ENCODE results near the gene CEACAM5. TPM values are rescaled to one million over a fixed set of nuclear protein-coding genes. Genes with fewer than 3 reads are reported as not detected.
"Not testable (repeated sequence)": the region's sequence is repeated elsewhere in the genome, so short reads cannot be mapped to it uniquely, and the experiment has no call there.

The CEACAM5 gene
- total RNA-seq, 1 donor, result not detected

DNA sequence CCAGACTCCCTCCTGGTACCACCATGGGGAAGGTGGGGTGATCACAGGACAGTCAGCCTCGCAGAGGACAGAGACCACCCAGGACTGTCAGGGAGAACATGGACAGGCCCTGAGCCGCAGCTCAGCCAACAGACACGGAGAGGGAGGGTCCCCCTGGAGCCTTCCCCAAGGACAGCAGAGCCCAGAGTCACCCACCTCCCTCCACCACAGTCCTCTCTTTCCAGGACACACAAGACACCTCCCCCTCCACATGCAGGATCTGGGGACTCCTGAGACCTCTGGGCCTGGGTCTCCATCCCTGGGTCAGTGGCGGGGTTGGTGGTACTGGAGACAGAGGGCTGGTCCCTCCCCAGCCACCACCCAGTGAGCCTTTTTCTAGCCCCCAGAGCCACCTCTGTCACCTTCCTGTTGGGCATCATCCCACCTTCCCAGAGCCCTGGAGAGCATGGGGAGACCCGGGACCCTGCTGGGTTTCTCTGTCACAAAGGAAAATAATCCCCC, 505 bp upstream of the CEACAM5 start:
- Histone ChIP-seq H3K27me3 (ENCODE audit: insufficient read depth, low read length) (peaks cover 2% of the 10 kb centered on the region), H3K79me2 (ENCODE audit: insufficient read depth, low read length) (no peaks in the 10 kb centered on the region), H3K4me1 (ENCODE audit: insufficient read depth, low read length) (no peaks in the 10 kb centered on the region), H3K27ac (ENCODE audit: low read depth, low read length) (no peak overlapping the region), H2AFZ (ENCODE audit: low read length) (no peak overlapping the region), H3K9me3 (ENCODE audit: low read depth, low read length) (no peaks in the 10 kb centered on the region), H3K4me2 (ENCODE audit: insufficient read depth, low read length) (no peak overlapping the region), H3K4me3 (ENCODE audit: insufficient read depth, low read length) (no peak overlapping the region), H3K36me3 (ENCODE audit: insufficient read depth, low read length) (no peaks in the 10 kb centered on the region), H4K20me1 (ENCODE audit: insufficient read depth, low read length) (no peaks in the 10 kb centered on the region)
- no peak for DNase-seq (ENCODE audit: insufficient read length, low spot score, missing footprints)
- TF ChIP-seq, protein P1, sequence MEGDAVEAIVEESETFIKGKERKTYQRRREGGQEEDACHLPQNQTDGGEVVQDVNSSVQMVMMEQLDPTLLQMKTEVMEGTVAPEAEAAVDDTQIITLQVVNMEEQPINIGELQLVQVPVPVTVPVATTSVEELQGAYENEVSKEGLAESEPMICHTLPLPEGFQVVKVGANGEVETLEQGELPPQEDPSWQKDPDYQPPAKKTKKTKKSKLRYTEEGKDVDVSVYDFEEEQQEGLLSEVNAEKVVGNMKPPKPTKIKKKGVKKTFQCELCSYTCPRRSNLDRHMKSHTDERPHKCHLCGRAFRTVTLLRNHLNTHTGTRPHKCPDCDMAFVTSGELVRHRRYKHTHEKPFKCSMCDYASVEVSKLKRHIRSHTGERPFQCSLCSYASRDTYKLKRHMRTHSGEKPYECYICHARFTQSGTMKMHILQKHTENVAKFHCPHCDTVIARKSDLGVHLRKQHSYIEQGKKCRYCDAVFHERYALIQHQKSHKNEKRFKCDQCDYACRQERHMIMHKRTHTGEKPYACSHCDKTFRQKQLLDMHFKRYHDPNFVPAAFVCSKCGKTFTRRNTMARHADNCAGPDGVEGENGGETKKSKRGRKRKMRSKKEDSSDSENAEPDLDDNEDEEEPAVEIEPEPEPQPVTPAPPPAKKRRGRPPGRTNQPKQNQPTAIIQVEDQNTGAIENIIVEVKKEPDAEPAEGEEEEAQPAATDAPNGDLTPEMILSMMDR (IDR thresholded peaks at IDR 0.05; ENCODE audit: extremely low read depth, low read depth, low read length), result no peak

GRCh38 chr19:41709516-41709915, 1.1 kb downstream of the CEACAM5 start:
- not testable (repeated sequence) for H3K27me3 ChIP-seq (ENCODE audit: insufficient read depth, low read length); DNase-seq (ENCODE audit: insufficient read length, low spot score, missing footprints); H3K4me1 ChIP-seq (ENCODE audit: insufficient read depth, low read length); H3K4me3 ChIP-seq (ENCODE audit: insufficient read depth, low read length); H3K36me3 ChIP-seq (ENCODE audit: insufficient read depth, low read length); H4K20me1 ChIP-seq (ENCODE audit: insufficient read depth, low read length); H3K9me3 ChIP-seq (ENCODE audit: low read depth, low read length); H3K4me2 ChIP-seq (ENCODE audit: insufficient read depth, low read length); H3K27ac ChIP-seq (ENCODE audit: low read depth, low read length); H2AFZ ChIP-seq (ENCODE audit: low read length); H3K79me2 ChIP-seq (ENCODE audit: insufficient read depth, low read length)

DNA sequence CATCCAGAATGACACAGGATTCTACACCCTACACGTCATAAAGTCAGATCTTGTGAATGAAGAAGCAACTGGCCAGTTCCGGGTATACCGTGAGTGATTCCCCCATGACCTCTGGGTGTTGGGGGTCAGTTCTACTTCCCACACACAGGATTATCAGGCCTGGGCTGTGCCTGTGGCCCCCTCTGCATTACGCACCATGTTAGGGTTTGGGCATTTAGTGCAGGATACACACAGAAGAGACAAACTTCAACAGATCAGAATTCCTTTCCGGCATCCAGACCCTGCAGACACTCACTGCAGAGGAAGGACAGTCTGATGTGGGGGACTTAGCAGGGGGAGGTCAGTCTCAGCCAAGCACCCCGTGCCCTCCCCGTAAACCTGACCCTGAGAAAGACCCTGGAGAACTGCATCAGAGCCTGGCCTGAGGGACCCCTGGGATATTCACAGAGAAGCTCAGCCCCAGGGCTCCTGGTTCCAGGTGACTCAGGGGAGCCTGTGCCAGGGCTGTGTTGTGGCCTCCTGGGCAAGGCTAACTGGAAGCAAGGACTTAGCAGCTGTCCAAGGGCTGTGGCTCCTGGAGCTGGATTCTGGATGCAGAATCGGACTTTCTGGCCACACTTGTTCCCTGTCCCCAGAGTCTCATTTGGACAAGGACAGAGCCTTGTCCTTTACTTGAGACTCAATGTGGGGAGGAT, 1.7 kb downstream of the CEACAM5 start:
- DNase-seq (ENCODE audit: insufficient read length, low spot score, missing footprints), result no peak
- no peaks in the 10 kb centered on the region for H4K20me1 ChIP-seq (ENCODE audit: insufficient read depth, low read length)
- no peaks in the 10 kb centered on the region for H3K4me1 ChIP-seq (ENCODE audit: insufficient read depth, low read length)
- no peak overlapping the region for H2AFZ ChIP-seq (ENCODE audit: low read length)
- H3K27ac ChIP-seq (ENCODE audit: low read depth, low read length), result no peak overlapping the region
- no peaks in the 10 kb centered on the region for H3K36me3 ChIP-seq (ENCODE audit: insufficient read depth, low read length)
- H3K4me2 ChIP-seq (ENCODE audit: insufficient read depth, low read length), result no peak overlapping the region
- H3K27me3 ChIP-seq (ENCODE audit: insufficient read depth, low read length), result peaks cover 6% of the 10 kb centered on the region
- no peaks in the 10 kb centered on the region for H3K79me2 ChIP-seq (ENCODE audit: insufficient read depth, low read length)
- no peak overlapping the region for H3K4me3 ChIP-seq (ENCODE audit: insufficient read depth, low read length)
- TF ChIP-seq, protein P1 (IDR thresholded peaks at IDR 0.05; ENCODE audit: extremely low read depth, low read depth, low read length), result no peak
- H3K9me3 ChIP-seq (ENCODE audit: low read depth, low read length), result no peaks in the 10 kb centered on the region

DNA sequence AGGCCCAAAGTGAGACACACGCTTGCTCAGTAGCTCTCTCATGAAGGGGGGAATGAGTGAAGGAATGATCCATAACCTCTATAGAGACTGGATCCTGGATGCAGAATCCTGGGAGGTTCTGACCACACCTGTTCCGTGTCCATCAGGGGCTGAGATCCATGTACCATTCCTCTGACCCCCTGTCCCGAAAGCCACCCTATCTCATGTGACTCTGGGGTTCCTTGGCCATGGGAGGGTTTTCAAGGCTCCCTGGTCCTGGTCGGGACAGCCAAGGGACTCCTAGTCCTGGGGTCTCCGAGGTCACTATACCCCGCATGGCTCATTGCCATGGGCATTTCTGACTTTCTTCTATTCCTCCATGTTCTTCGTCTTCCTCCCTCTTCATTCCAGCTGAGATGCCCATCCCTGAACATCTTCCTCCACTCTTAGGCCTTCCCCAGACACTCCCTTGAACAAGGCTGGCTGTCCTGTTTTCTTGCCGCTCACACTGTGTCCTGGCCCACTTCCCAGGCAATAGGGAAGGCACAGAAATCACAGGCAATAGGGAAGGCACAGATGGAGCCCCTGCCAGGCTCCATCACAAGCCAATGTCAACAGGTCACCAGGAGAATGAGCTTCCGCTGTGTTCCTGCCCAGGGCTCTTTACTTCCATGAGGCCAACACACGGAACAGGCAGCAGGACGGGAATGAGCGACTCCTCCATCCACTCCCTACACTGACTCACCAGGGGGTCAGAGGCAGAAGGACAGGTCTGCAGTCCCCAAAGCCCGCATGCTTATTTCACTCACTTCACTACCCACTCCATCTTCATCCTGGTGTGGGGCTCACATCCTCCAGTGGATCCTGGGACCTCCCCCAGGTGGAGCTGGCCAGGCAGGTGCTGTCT, 3.2 kb downstream of the CEACAM5 start:
- H3K4me1 ChIP-seq (ENCODE audit: insufficient read depth, low read length), result no peaks in the 10 kb centered on the region
- H3K36me3 ChIP-seq (ENCODE audit: insufficient read depth, low read length), result no peaks in the 10 kb centered on the region
- no peak overlapping the region for H2AFZ ChIP-seq (ENCODE audit: low read length)
- no peak overlapping the region for H3K4me3 ChIP-seq (ENCODE audit: insufficient read depth, low read length)
- no peaks in the 10 kb centered on the region for H4K20me1 ChIP-seq (ENCODE audit: insufficient read depth, low read length)
- H3K27ac ChIP-seq (ENCODE audit: low read depth, low read length), result no peak overlapping the region
- no peaks in the 10 kb centered on the region for H3K79me2 ChIP-seq (ENCODE audit: insufficient read depth, low read length)
- peaks cover 6% of the 10 kb centered on the region for H3K27me3 ChIP-seq (ENCODE audit: insufficient read depth, low read length)
- no peak overlapping the region for H3K4me2 ChIP-seq (ENCODE audit: insufficient read depth, low read length)
- TF ChIP-seq, protein P1 (IDR thresholded peaks at IDR 0.05; ENCODE audit: extremely low read depth, low read depth, low read length), result no peak
- no peak for DNase-seq (ENCODE audit: insufficient read length, low spot score, missing footprints)
- no peaks in the 10 kb centered on the region for H3K9me3 ChIP-seq (ENCODE audit: low read depth, low read length)

Measured in osteoblast (primary cell).